Mucosa of descending colon (tissue), 3 donors: ENCODE results near the gene GALNT13. TPM values are rescaled to one million over a fixed set of nuclear protein-coding genes. Genes with fewer than 3 reads are reported as not detected.

Experiments used
- ATAC-seq: fragments of 200-7000 bp; cut with Tn5 transposase; one replicate; pipeline ENCODE4 v1.9.1; 2020; ENCODE audit warnings: mild to moderate bottlenecking, moderate library complexity
- DNase-seq, 3 donors: peaks; one replicate each; pipeline ENCODE4 v3.0.0-alpha.2; 2020
- H3K36me3 ChIP-seq: fragments of 200-600 bp; one replicate; pipeline ENCODE4 v1.8.0; 2021; ENCODE audit warnings: low read depth, mild to moderate bottlenecking
- H3K4me1 ChIP-seq: fragments of 200-600 bp; one replicate; pipeline ENCODE4 v1.8.0; 2021; ENCODE audit warnings: low read depth, mild to moderate bottlenecking
- H3K4me3 ChIP-seq: fragments of 200-600 bp; one replicate; pipeline ENCODE4 v1.8.0; 2021; ENCODE audit warnings: mild to moderate bottlenecking
- H3K9me3 ChIP-seq: fragments of 200-600 bp; one replicate; pipeline ENCODE4 v1.8.0; 2021; ENCODE audit warnings: mild to moderate bottlenecking
- intact Hi-C, 2 donors: fragments of 100-400 bp; cut with DNase I in 1 of 2; cut with micrococcal nuclease in 1 of 2; formaldehyde crosslinking; loops; one replicate each; pipeline versions ENCODE4 v1.11.0 to v1.11.1; 2022; cut with DNase I, micrococcal nuclease
- total RNA-seq, 3 donors: library from RNA; stranded (reverse); fragmentation: NEBNext Ultra II Directional in 2 of 3; extraction: Animal tissue kit (Norgen Biotek cat#: 25700) in 2 of 3; gene quantifications; one replicate each; pipeline versions ENCODE4 v1.2.1 to v1.2.4, GENCODE V29; 2021 to 2023
- TF ChIP-seq, protein P1 (sequence below): fragments of 200-600 bp; IDR thresholded peaks from one replicate; pipeline ENCODE4 v1.8.0; 2022; ENCODE audit warnings: antibody characterized with exemption, mild to moderate bottlenecking
- donor health status: DM: no; HTN: no; CAD: no; lungs with moderate emphysema.
- donor health status: DM: no; HTN: no; CAD: no.
- donor health status: DM: no; HTN: yes; CAD: no.

The GALNT13 gene
- total RNA-seq, 3 donors from 2014 or later: 0.23 to 1.5 (median 1.0) TPM

DNA sequence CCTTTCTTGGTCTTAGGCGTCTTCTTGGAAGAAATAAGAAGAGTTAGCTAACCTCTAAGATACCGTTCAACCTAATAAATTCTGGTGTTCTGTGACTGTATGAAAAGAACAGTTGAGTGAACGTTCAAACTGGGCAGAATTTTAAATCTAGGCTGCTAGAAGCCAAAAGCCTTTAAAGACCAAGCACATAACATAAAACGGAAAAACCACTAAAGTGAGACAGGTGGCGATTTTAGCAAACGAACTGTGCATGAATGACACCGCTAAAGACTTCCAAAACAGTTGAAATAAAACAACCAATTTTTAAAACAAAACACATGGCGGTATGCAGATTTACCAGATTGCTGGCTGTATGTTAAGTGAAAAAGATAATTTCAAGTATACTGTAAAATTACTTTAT is 73.1 kb downstream of the GALNT13 start:
- intact Hi-C loops: no loop called here
- TF ChIP-seq, protein P1, sequence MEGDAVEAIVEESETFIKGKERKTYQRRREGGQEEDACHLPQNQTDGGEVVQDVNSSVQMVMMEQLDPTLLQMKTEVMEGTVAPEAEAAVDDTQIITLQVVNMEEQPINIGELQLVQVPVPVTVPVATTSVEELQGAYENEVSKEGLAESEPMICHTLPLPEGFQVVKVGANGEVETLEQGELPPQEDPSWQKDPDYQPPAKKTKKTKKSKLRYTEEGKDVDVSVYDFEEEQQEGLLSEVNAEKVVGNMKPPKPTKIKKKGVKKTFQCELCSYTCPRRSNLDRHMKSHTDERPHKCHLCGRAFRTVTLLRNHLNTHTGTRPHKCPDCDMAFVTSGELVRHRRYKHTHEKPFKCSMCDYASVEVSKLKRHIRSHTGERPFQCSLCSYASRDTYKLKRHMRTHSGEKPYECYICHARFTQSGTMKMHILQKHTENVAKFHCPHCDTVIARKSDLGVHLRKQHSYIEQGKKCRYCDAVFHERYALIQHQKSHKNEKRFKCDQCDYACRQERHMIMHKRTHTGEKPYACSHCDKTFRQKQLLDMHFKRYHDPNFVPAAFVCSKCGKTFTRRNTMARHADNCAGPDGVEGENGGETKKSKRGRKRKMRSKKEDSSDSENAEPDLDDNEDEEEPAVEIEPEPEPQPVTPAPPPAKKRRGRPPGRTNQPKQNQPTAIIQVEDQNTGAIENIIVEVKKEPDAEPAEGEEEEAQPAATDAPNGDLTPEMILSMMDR: no peak
- Histone ChIP-seq H3K4me1 (no peaks in the 10 kb centered on the region), H3K9me3 (no peaks in the 10 kb centered on the region), H3K36me3 (no peaks in the 10 kb centered on the region), H3K4me3 (no peak overlapping the region)
- ATAC-seq: no peak
- no peak for DNase-seq

GRCh38 chr2:153946036-153946435 is 74.3 kb downstream of the GALNT13 start:
- TF ChIP-seq, protein P1: no peak
- no peaks in the 10 kb centered on the region for H3K9me3 ChIP-seq
- H3K36me3 ChIP-seq: no peaks in the 10 kb centered on the region
- DNase-seq: no peak
- intact Hi-C loops: no loop called here
- H3K4me3 ChIP-seq: no peak overlapping the region
- ATAC-seq: no peak
- H3K4me1 ChIP-seq: no peaks in the 10 kb centered on the region

GRCh38 chr2:153953761-153954160 is 82.0 kb downstream of the GALNT13 start:
- H3K4me3 ChIP-seq: no peak overlapping the region
- TF ChIP-seq, protein P1: no peak
- DNase-seq (no peak), ATAC-seq (no peak)
- no peaks in the 10 kb centered on the region for H3K4me1 ChIP-seq
- no peaks in the 10 kb centered on the region for H3K36me3 ChIP-seq
- H3K9me3 ChIP-seq: no peaks in the 10 kb centered on the region
- intact Hi-C loops: no loop called here

GRCh38 chr2:153963256-153963655 is 91.5 kb downstream of the GALNT13 start:
- no peaks in the 10 kb centered on the region for H3K4me1 ChIP-seq
- ATAC-seq (no peak), DNase-seq (no peak)
- intact Hi-C loops: no loop called here
- no peak overlapping the region for H3K4me3 ChIP-seq
- TF ChIP-seq, protein P1: no peak
- no peaks in the 10 kb centered on the region for H3K36me3 ChIP-seq
- H3K9me3 ChIP-seq: peaks cover 2% of the 10 kb centered on the region

- no peak for DNase-seq
- intact Hi-C loops: no loop called here
- TF ChIP-seq, protein P1: no peak
- Histone ChIP-seq H3K9me3 (no peaks in the 10 kb centered on the region), H3K36me3 (no peaks in the 10 kb centered on the region), H3K4me3 (no peak overlapping the region), H3K4me1 (no peaks in the 10 kb centered on the region)
- no peak for ATAC-seq
Observed at GRCh38 chr2:153967248-153967973, 95.7 kb downstream of the GALNT13 start.
